Measurements from ENCODE around the gene ANO10.

ANO10 gene

DNA sequence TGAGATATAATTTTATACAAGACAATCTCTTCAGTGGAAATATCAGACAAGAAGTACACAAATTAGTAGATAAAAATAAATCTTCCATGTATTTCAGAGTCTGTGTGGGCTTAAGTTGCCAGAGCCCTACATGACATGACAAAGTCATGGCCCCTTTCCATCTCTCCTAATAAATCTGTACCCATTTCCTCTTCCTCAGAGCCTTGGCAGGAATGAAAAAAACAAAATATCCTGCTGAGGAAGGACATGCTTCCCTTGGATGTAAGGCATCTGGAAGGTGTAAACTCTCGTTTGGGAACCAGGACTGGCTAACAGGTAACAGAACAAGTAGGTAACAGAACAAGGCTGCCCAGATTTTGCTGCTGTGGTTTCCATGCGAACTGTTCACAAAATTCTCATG lies 187.4 kb downstream of the ANO10 start:
- H3K4me3 ChIP-seq (ENCODE audit: low read depth, low read length): no peak overlapping the region
- H3K27ac ChIP-seq (ENCODE audit: extremely low read depth, low read depth, low read length): no peak overlapping the region
- ChIA-PET POLR2A (no interaction called here), CTCF (no interaction called here)
- TF ChIP-seq, protein P1, sequence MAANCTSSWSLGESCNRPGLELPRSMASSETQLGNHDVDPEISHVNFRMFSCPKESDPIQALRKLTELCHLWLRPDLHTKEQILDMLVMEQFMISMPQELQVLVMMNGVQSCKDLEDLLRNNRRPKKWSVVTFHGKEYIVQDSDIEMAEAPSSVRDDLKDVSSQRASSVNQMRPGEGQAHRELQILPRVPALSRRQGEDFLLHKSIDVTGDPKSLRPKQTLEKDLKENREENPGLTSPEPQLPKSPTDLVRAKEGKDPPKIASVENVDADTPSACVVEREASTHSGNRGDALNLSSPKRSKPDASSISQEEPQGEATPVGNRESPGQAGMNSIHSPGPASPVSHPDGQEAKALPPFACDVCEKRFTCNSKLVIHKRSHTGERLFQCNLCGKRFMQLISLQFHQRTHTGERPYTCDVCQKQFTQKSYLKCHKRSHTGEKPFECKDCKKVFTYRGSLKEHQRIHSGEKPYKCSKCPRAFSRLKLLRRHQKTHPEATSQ (tag by site-specific recombination; IDR thresholded peaks at IDR 0.05): no peak
- TF ChIP-seq, protein P2, sequence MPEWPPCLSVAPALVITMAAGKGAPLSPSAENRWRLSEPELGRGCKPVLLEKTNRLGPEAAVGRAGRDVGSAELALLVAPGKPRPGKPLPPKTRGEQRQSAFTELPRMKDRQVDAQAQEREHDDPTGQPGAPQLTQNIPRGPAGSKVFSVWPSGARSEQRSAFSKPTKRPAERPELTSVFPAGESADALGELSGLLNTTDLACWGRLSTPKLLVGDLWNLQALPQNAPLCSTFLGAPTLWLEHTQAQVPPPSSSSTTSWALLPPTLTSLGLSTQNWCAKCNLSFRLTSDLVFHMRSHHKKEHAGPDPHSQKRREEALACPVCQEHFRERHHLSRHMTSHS (tag by site-specific recombination; IDR thresholded peaks at IDR 0.05): no peak
- no peak for TF ChIP-seq GLIS1 (tag by site-specific recombination; IDR thresholded peaks at IDR 0.05)
- no peak for TF ChIP-seq KLF10 (tag by site-specific recombination; IDR thresholded peaks at IDR 0.05)
- no peak for TF ChIP-seq ZNF223 (tag by site-specific recombination; IDR thresholded peaks at IDR 0.05)
- TF ChIP-seq, protein P3, sequence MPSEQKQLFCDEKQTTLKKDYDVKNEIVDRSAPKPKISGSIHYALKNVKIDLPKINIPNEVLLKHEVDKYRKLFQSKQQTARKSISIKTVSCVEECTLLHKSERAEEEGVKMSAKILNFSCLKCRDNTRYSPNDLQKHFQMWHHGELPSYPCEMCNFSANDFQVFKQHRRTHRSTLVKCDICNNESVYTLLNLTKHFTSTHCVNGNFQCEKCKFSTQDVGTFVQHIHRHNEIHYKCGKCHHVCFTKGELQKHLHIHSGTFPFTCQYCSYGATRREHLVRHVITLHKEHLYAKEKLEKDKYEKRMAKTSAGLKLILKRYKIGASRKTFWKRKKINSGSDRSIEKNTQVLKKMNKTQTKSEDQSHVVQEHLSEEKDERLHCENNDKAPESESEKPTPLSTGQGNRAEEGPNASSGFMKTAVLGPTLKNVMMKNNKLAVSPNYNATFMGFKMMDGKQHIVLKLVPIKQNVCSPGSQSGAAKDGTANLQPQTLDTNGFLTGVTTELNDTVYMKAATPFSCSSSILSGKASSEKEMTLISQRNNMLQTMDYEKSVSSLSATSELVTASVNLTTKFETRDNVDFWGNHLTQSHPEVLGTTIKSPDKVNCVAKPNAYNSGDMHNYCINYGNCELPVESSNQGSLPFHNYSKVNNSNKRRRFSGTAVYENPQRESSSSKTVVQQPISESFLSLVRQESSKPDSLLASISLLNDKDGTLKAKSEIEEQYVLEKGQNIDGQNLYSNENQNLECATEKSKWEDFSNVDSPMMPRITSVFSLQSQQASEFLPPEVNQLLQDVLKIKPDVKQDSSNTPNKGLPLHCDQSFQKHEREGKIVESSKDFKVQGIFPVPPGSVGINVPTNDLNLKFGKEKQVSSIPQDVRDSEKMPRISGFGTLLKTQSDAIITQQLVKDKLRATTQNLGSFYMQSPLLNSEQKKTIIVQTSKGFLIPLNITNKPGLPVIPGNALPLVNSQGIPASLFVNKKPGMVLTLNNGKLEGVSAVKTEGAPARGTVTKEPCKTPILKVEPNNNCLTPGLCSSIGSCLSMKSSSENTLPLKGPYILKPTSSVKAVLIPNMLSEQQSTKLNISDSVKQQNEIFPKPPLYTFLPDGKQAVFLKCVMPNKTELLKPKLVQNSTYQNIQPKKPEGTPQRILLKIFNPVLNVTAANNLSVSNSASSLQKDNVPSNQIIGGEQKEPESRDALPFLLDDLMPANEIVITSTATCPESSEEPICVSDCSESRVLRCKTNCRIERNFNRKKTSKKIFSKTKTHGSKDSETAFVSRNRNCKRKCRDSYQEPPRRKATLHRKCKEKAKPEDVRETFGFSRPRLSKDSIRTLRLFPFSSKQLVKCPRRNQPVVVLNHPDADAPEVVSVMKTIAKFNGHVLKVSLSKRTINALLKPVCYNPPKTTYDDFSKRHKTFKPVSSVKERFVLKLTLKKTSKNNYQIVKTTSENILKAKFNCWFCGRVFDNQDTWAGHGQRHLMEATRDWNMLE (tag by site-specific recombination; conservative IDR thresholded peaks at IDR 0.05; ENCODE audit: low read depth): no peak
- no peak for TF ChIP-seq ZNF266 (tag by site-specific recombination; IDR thresholded peaks at IDR 0.05; ENCODE audit: low read depth)
- TF ChIP-seq ZNF221 (tag by site-specific recombination; IDR thresholded peaks at IDR 0.05; ENCODE audit: borderline replicate concordance): no peak
- TF ChIP-seq ZNF501 (tag by site-specific recombination; IDR thresholded peaks at IDR 0.05): no peak
- TF ChIP-seq, protein P4, sequence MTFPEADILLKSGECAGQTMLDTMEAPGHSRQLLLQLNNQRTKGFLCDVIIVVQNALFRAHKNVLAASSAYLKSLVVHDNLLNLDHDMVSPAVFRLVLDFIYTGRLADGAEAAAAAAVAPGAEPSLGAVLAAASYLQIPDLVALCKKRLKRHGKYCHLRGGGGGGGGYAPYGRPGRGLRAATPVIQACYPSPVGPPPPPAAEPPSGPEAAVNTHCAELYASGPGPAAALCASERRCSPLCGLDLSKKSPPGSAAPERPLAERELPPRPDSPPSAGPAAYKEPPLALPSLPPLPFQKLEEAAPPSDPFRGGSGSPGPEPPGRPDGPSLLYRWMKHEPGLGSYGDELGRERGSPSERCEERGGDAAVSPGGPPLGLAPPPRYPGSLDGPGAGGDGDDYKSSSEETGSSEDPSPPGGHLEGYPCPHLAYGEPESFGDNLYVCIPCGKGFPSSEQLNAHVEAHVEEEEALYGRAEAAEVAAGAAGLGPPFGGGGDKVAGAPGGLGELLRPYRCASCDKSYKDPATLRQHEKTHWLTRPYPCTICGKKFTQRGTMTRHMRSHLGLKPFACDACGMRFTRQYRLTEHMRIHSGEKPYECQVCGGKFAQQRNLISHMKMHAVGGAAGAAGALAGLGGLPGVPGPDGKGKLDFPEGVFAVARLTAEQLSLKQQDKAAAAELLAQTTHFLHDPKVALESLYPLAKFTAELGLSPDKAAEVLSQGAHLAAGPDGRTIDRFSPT (tag by site-specific recombination; IDR thresholded peaks at IDR 0.05): no peak
- no peaks in the 10 kb centered on the region for H3K9me3 ChIP-seq (ENCODE audit: control insufficient read depth, insufficient read depth, low read depth, low read length)
- no peaks in the 10 kb centered on the region for H3K36me3 ChIP-seq (ENCODE audit: control insufficient read depth in 2 of 2, insufficient read depth in 1 of 2, low read length in 2 of 2)
- no peaks in the 10 kb centered on the region for H3K4me1 ChIP-seq (ENCODE audit: control insufficient read depth, insufficient read depth, low read length)

DNA sequence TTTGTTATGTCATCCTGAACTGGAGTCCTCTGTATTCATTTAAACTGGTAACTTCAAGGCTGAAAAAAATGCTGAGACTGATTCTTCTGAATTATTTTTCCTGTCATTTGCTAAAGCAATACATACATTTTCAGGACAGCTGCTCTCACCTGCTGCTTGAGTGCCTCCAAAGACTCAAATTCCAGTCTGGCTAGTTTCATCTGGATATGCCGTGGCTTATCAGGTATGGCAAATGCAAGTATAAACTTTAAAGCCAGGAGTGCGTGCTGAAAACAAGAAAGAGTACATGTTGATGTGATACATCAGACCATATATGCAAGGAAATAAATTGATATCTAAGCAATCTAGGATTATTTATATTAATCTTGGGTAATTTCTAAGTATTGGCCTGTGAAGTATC lies 189.3 kb downstream of the ANO10 start:
- CTCF ChIA-PET: no interaction called here
- TF ChIP-seq, protein P5, sequence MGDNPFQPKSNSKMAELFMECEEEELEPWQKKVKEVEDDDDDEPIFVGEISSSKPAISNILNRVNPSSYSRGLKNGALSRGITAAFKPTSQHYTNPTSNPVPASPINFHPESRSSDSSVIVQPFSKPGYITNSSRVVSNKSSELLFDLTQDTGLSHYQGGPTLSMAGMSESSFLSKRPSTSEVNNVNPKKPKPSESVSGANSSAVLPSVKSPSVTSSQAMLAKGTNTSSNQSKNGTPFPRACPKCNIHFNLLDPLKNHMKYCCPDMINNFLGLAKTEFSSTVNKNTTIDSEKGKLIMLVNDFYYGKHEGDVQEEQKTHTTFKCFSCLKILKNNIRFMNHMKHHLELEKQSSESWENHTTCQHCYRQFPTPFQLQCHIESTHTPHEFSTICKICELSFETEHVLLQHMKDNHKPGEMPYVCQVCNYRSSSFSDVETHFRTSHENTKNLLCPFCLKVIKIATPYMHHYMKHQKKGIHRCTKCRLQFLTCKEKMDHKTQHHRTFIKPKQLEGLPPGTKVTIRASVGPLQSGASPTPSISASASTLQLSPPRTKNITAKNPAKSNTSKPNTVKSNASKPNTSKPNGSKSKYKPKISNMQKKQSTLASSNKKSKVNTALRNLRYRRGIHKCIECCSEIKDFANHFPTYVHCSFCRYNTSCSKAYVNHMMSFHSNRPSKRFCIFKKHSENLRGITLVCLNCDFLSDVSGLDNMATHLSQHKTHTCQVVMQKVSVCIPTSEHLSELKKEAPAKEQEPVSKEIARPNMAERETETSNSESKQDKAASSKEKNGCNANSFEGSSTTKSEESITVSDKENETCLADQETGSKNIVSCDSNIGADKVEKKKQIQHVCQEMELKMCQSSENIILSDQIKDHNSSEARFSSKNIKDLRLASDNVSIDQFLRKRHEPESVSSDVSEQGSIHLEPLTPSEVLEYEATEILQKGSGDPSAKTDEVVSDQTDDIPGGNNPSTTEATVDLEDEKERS (tag by site-specific recombination; IDR thresholded peaks at IDR 0.05): no peak
- no peak for TF ChIP-seq ZNF292 (tag by site-specific recombination; IDR thresholded peaks at IDR 0.05; ENCODE audit: borderline replicate concordance, low read depth)
- no peak for TF ChIP-seq ZFP3 (tag by site-specific recombination; IDR thresholded peaks at IDR 0.05; ENCODE audit: low read depth)
- TF ChIP-seq ZXDB (tag by site-specific recombination; IDR thresholded peaks at IDR 0.05): no peak
- H3K27ac ChIP-seq (ENCODE audit: extremely low read depth, low read depth, low read length): no peak overlapping the region
- no peaks in the 10 kb centered on the region for H3K4me1 ChIP-seq (ENCODE audit: control insufficient read depth, insufficient read depth, low read length)
- POLR2A ChIA-PET: no interaction called here
- no peaks in the 10 kb centered on the region for H3K9me3 ChIP-seq (ENCODE audit: control insufficient read depth, insufficient read depth, low read depth, low read length)
- no peak overlapping the region for H3K4me3 ChIP-seq (ENCODE audit: low read depth, low read length)
- H3K36me3 ChIP-seq (ENCODE audit: control insufficient read depth in 2 of 2, insufficient read depth in 1 of 2, low read length in 2 of 2): no peaks in the 10 kb centered on the region
